Raji (cell line): ENCODE data around the gene LYG1.

Source experiments
- POLR2A ChIP-seq: IDR thresholded peaks from 2 replicates; pipeline ENCODE4 v1.6.1; 2011; ENCODE audit warnings: low read depth, low read length, control low read depth; ENCODE audit not compliant: insufficient read depth

The LYG1 gene

GRCh38 chr2:99285526-99285925 lies 15.5 kb downstream of the LYG1 start:
- no peak for TF ChIP-seq POLR2A

- TF ChIP-seq POLR2A = no peak
Observed at GRCh38 chr2:99279969-99280695, 20.9 kb downstream of the LYG1 start.

GRCh38 chr2:99278793-99279291 lies 22.2 kb downstream of the LYG1 start:
- TF ChIP-seq POLR2A = no peak

GRCh38 chr2:99275882-99276281 lies 25.1 kb downstream of the LYG1 start:
- no peak for TF ChIP-seq POLR2A

- no peak for TF ChIP-seq POLR2A
Observed at GRCh38 chr2:99261242-99261641, 39.8 kb downstream of the LYG1 start.

- TF ChIP-seq POLR2A = no peak
Observed at GRCh38 chr2:99260184-99260583, 40.8 kb downstream of the LYG1 start.

GRCh38 chr2:99259465-99259864 lies 41.5 kb downstream of the LYG1 start:
- no peak for TF ChIP-seq POLR2A

- TF ChIP-seq POLR2A = no peak
Observed at GRCh38 chr2:99256677-99257076, 44.3 kb downstream of the LYG1 start.

GRCh38 chr2:99255491-99256318 lies 45.3 kb downstream of the LYG1 start, which contains the start of gene LYG2:
TSS of gene LYG2 (minus strand) at chr2:99255666. CDS start at chr2:99254260, 1,406 bp downstream.
- no peak for TF ChIP-seq POLR2A

GRCh38 chr2:99249951-99250350 lies 51.0 kb downstream of the LYG1 start:
- no peak for TF ChIP-seq POLR2A

GRCh38 chr2:99242151-99242550 lies 58.8 kb downstream of the LYG1 start:
- TF ChIP-seq POLR2A = no peak

- no peak for TF ChIP-seq POLR2A
Observed at GRCh38 chr2:99240431-99240830, 60.6 kb downstream of the LYG1 start.

- TF ChIP-seq POLR2A = no peak
Observed at GRCh38 chr2:99238599-99238998, 62.4 kb downstream of the LYG1 start.
